Tibial artery (tissue), 4 donors: Measurements from ENCODE around the gene RALGDS.
A peak's percentile ranks its signal among the peaks of the same experiment; 100 is the strongest.

ENCODE experiments used
- DNase-seq, 2 donors: peaks; one replicate each; pipeline ENCODE4 v3.0.0-alpha.2; 2019
- H3K27ac ChIP-seq, 2 donors: fragments of 200-600 bp; sonication (generic) in 1 of 2; 1 replicate in 1 of 2; 2 replicates in 1 of 2; pipeline ENCODE4 v1.5.1; 2018 to 2019; ENCODE audit warnings: mild to moderate bottlenecking in 1 of 2
- H3K27me3 ChIP-seq, 2 donors: fragments of 200-600 bp; sonication (generic) in 1 of 2; one replicate each; pipeline versions ENCODE4 v1.5.1 to v1.6.0; 2016 to 2019
- H3K36me3 ChIP-seq, 3 donors: fragments of 200-600 bp; sonication (generic) in 2 of 3; one replicate each; pipeline ENCODE4 v1.5.1; 2016 to 2019; ENCODE audit warnings: mild to moderate bottlenecking in 2 of 3
- H3K4me1 ChIP-seq, 4 donors: fragments of 200-600 bp; sonication (generic) in 2 of 4; 1 replicate in 3 of 4; 2 replicates in 1 of 4; pipeline ENCODE4 v1.5.1; 2016 to 2019
- H3K4me3 ChIP-seq, 2 donors: fragments of 200-600 bp; sonication (generic) in 1 of 2; 1 replicate in 1 of 2; 2 replicates in 1 of 2; pipeline ENCODE4 v1.5.1; 2018 to 2019; ENCODE audit warnings: mild to moderate bottlenecking in 2 of 2
- H3K9me3 ChIP-seq, 3 donors: fragments of 200-600 bp; sonication (generic) in 1 of 3; one replicate each; pipeline ENCODE4 v1.5.1; 2016 to 2019
- CTCF ChIP-seq, 2 experiments: fragments of 200-600 bp in 1 of 2; fragments of 450-650 bp in 1 of 2; IDR thresholded peaks; one replicate each; pipeline ENCODE4 v1.5.1; 2017 to 2019; ENCODE audit warnings: antibody characterized with exemption in 2 of 2, mild to moderate bottlenecking in 1 of 2, moderate library complexity in 1 of 2
- intact Hi-C: fragments of 100-400 bp; cut with DNase I; formaldehyde crosslinking; loops from one replicate; pipeline ENCODE4 v1.15.0; 2023; ENCODE audit warnings: low total_unique reads

RALGDS gene

GRCh38 chr9:133118179-133118520 lies 2.9 kb downstream of the RALGDS start:
- Histone ChIP-seq H3K4me1 (peaks cover 0 to 94% (median 58%) of the 10 kb centered on the region in 4 donors), H3K4me3 (no peak overlapping the region), H3K9me3 (no peaks in the 10 kb centered on the region), H3K36me3 (no peaks in the 10 kb centered on the region), H3K27ac (no peak overlapping the region), H3K27me3 (no peaks in the 10 kb centered on the region)
- no peak for DNase-seq
- intact Hi-C loops, result no loop called here
- no peak for TF ChIP-seq CTCF (IDR thresholded peaks at IDR 0.05)

DNA sequence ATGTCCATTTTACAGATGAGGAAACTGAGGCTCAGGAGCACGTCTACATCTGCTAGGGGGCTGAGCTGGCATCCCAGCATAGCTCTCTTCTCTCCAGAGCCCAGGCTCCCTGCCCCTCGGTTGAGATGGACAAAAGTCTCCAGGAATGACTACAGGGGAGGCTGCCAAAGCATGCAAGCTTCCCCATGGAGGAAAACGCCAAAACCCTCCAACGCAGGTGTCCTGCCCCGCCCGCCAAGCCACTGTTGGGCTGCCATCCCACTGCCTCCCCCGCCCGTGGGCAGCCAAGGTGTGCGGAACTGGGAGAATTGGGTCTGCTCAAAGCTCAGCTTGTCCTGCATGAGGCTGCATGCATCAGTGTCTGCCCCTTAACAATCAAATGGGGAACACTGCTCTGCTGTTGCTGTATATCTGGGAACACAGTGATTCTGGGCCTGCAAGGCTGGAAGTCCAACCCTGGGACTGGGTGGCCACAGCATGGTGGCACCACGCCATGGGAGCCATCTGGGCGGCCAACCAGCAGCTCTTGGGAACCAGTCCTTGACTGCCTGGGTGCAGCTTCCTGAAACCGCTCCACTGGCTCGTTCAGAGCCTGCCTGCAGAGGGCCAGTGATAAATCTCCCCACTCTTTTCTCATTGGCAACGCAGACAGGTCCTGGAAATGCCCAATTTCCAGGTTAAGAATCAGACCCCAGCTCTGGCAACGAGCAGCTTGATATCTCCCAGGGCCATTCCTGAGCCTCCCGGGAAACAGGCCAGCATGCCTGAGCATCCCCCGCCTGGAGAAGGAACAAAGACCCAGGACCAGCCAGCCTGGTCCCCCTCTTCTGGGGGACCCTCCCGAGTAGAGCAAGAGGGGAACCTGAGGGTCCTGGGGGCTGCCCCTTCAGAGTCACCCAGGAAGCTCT lies 3.5 kb downstream of the RALGDS start:
- intact Hi-C loops, result no loop called here
- DNase-seq, result peak in 1 of 2 donors; percentile 64
- no peaks in the 10 kb centered on the region for H3K27me3 ChIP-seq
- no peak overlapping the region for H3K4me3 ChIP-seq
- no peak overlapping the region for H3K27ac ChIP-seq
- peaks cover 0 to 95% (median 62%) of the 10 kb centered on the region in 4 donors for H3K4me1 ChIP-seq
- no peak for TF ChIP-seq CTCF (IDR thresholded peaks at IDR 0.05)
- H3K9me3 ChIP-seq, result no peaks in the 10 kb centered on the region
- H3K36me3 ChIP-seq, result no peaks in the 10 kb centered on the region

GRCh38 chr9:133116346-133117231 lies 4.5 kb downstream of the RALGDS start:
- no peak for DNase-seq
- no peak overlapping the region for H3K4me3 ChIP-seq
- H3K36me3 ChIP-seq, result peaks cover 0 to 9% (median 6%) of the 10 kb centered on the region in 3 donors
- H3K4me1 ChIP-seq, result peaks cover 0 to 88% (median 62%) of the 10 kb centered on the region in 4 donors
- no peaks in the 10 kb centered on the region for H3K9me3 ChIP-seq
- intact Hi-C loops, result no loop called here
- no peak overlapping the region for H3K27ac ChIP-seq
- TF ChIP-seq CTCF (IDR thresholded peaks at IDR 0.05), result no peak
- no peaks in the 10 kb centered on the region for H3K27me3 ChIP-seq

DNA sequence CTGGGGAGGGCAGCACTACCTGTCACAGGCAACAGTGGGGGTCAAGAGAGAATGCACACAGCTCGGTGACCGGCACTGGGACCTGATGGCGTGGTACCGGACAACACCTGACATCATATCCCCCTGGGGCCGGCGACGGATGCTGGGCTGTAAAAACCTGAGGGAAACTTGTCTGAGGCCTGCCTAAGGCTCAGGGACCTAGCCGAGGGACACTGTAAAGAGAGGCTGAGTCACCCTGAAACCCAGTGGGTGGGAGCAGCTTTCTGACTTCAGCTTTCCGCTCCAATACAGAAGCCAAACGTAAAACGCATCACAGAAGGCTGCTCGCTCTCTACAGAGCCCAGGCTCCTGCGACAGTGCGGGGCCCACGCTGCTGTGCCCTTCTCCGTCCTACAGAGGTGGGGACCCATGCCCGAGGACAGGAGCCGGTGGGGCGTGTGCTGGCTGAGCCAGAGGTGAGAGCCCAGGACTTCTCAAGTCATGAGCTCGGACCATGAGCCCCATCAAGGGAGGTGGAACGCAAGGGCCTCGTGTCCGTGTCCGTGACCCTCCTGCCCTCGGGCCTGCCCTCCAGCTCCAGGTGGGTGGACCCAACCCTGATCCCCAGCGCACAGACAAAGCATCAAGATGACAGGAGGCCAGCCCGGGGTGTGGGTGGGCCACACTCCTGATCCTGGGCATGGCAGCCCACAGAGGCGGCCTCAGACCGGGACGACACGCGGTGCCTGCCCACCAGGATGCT lies 5.3 kb downstream of the RALGDS start:
- H3K27ac ChIP-seq, result no peak overlapping the region
- H3K4me3 ChIP-seq, result no peak overlapping the region
- no peaks in the 10 kb centered on the region for H3K9me3 ChIP-seq
- H3K36me3 ChIP-seq, result peaks cover 0 to 16% (median 11%) of the 10 kb centered on the region in 3 donors
- intact Hi-C loops, result no loop called here
- no peak for TF ChIP-seq CTCF (IDR thresholded peaks at IDR 0.05)
- no peak for DNase-seq
- H3K27me3 ChIP-seq, result no peaks in the 10 kb centered on the region
- peaks cover 0 to 83% (median 61%) of the 10 kb centered on the region in 4 donors for H3K4me1 ChIP-seq

- no peaks in the 10 kb centered on the region for H3K9me3 ChIP-seq
- no peaks in the 10 kb centered on the region for H3K27me3 ChIP-seq
- H3K36me3 ChIP-seq, result peaks cover 2 to 22% (median 15%) of the 10 kb centered on the region in 3 donors
- intact Hi-C loops, result no loop called here
- DNase-seq, result peak; percentile 25 to 65
- H3K4me1 ChIP-seq, result peaks cover 0 to 76% (median 53%) of the 10 kb centered on the region in 4 donors
- H3K4me3 ChIP-seq, result no peak overlapping the region
- H3K27ac ChIP-seq, result peak overlapping the region; percentile 59 to 68
- TF ChIP-seq CTCF (IDR thresholded peaks at IDR 0.05), result no peak
Measured at GRCh38 chr9:133114886-133115603, 6.0 kb downstream of the RALGDS start.
